GM23248 (cell line): ENCODE data around the gene ENOX1. TPM values are rescaled to one million over a fixed set of nuclear protein-coding genes. Genes with fewer than 3 reads are reported as not detected.

Source experiments
- DNase-seq: peaks from one replicate; pipeline ENCODE4 v3.0.0-alpha.2; 2015
- H2AFZ ChIP-seq: fragments of 200-600 bp; sonication (generic); 2 replicates; pipeline ENCODE4 v1.6.1; 2016; ENCODE audit warnings: antibody characterized with exemption
- H3F3A ChIP-seq: fragments of 200-600 bp; sonication (generic); 2 replicates; pipeline ENCODE4 v1.6.1; 2016; ENCODE audit warnings: mild to moderate bottlenecking, antibody characterized with exemption, mixed run types; ENCODE audit not compliant: insufficient read depth
- H3K27ac ChIP-seq: fragments of 200-600 bp; sonication (generic); 2 replicates; pipeline ENCODE4 v1.5.1; 2016; ENCODE audit warnings: mild to moderate bottlenecking
- H3K27me3 ChIP-seq: fragments of 200-600 bp; sonication (generic); replicated peaks from 2 replicates; pipeline ENCODE4 v1.6.1; 2016; ENCODE audit warnings: mild to moderate bottlenecking; ENCODE audit not compliant: insufficient read depth
- H3K36me3 ChIP-seq: fragments of 200-600 bp; sonication (generic); 2 replicates; pipeline ENCODE4 v1.6.1; 2016; ENCODE audit warnings: low read depth, mild to moderate bottlenecking
- H3K4me1 ChIP-seq: fragments of 200-600 bp; sonication (generic); 2 replicates; pipeline ENCODE4 v1.6.1; 2016; ENCODE audit warnings: mild to moderate bottlenecking; ENCODE audit not compliant: insufficient read depth
- H3K4me2 ChIP-seq: fragments of 200-600 bp; sonication (generic); one replicate; pipeline ENCODE4 v1.6.1; 2016; ENCODE audit warnings: mild to moderate bottlenecking; ENCODE audit not compliant: unreplicated experiment
- H3K4me3 ChIP-seq: fragments of 200-600 bp; sonication (generic); 2 replicates; pipeline ENCODE4 v1.5.1; 2016; ENCODE audit warnings: mild to moderate bottlenecking
- H3K79me2 ChIP-seq: fragments of 200-600 bp; sonication (generic); 2 replicates; pipeline ENCODE4 v1.6.1; 2016; ENCODE audit warnings: mild to moderate bottlenecking; ENCODE audit not compliant: insufficient read depth
- H3K9ac ChIP-seq: fragments of 200-600 bp; sonication (generic); 2 replicates; pipeline ENCODE4 v1.6.1; 2016; ENCODE audit warnings: mild to moderate bottlenecking
- H3K9me2 ChIP-seq: fragments of 200-600 bp; sonication (generic); 2 replicates; pipeline ENCODE4 v1.6.1; 2016; ENCODE audit warnings: mixed run types, mild to moderate bottlenecking, moderate library complexity; ENCODE audit not compliant: insufficient read depth
- H3K9me3 ChIP-seq: fragments of 200-600 bp; sonication (generic); one replicate; pipeline ENCODE4 v1.6.1; 2017; ENCODE audit warnings: low read depth
- H4K20me1 ChIP-seq: fragments of 200-600 bp; sonication (generic); 2 replicates; pipeline ENCODE4 v1.6.0; 2016; ENCODE audit not compliant: insufficient read depth
- EZH2 ChIP-seq: fragments of 200-600 bp; sonication (generic); IDR thresholded peaks from 2 replicates; pipeline ENCODE4 v1.6.1; 2018; ENCODE audit warnings: antibody characterized with exemption, mild to moderate bottlenecking; ENCODE audit not compliant: insufficient read depth, poor library complexity, severe bottlenecking
- EZH2phosphoT487 ChIP-seq: fragments of 200-600 bp; sonication (generic); IDR thresholded peaks from 2 replicates; pipeline ENCODE4 v1.6.1; 2018; ENCODE audit warnings: antibody characterized with exemption, moderate library complexity, mild to moderate bottlenecking, low read depth; ENCODE audit not compliant: insufficient read depth
- WGBS, 2 experiments: methylation state at CpG; one replicate each; pipeline ENCODE4 v1.1.6; 2015 to 2017; ENCODE audit warnings: low lambda C conversion rate in 2 of 2, low coverage in 1 of 2; ENCODE audit errors: missing lambda C conversion rate in 2 of 2; 5-methylcytosine and 5-hydroxymethylcytosine counted together
- in situ Hi-C: fragments of 300-500 bp; cut with MboI; formaldehyde crosslinking; loops from 2 replicates; pipeline ENCODE4 v1.15.0; 2020
- polyA plus RNA-seq: library from polyadenylated mRNA; unstranded; fragments of >200 nt; fragmentation: Nextera tagmentation; extraction: Ambion mirVana; gene quantifications from 2 replicates; pipeline ENCODE4 v1.2.1, GENCODE V29; 2016
- total RNA-seq: library from RNA; depleted of rRNA; stranded (reverse); fragments of >200 nt; shearing (Covaris generic); gene quantifications from 2 replicates; pipeline ENCODE4 v1.2.3, GENCODE V29; 2014

Gene ENOX1
- total and polyA plus RNA-seq, 2 experiments from 2014 or later: 1.8 to 3.2 TPM

DNA sequence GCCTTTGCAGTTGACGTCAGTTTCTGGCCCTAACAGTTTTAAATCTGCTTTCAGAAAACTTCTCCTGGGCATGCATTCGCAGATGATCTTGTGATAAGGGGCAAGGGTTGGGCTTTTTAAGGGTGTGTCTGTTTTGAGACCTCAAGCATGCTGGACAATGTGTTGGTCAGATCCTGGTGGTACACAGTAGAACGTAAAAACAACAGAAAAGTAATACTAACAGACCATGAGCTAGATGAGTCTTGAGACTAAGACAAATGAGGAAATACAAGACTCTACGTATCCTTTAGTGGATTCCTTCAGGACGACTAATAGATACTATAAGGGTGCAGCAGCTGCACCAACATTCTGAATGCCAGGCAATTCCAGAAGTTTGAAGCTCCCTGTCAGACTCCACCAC is 525.8 kb downstream of the ENOX1 start:
- Histone ChIP-seq H3K27me3 (no peaks in the 10 kb centered on the region), H2AFZ (no peak overlapping the region), H3K9me3 (no peaks in the 10 kb centered on the region), H3F3A (no peaks in the 10 kb centered on the region), H3K27ac (no peak overlapping the region), H3K79me2 (no peaks in the 10 kb centered on the region), H3K36me3 (no peaks in the 10 kb centered on the region), H3K9ac (no peak overlapping the region), H3K4me2 (no peak overlapping the region), H4K20me1 (no peaks in the 10 kb centered on the region), H3K9me2 (no peaks in the 10 kb centered on the region), H3K4me1 (peaks cover 8% of the 10 kb centered on the region), H3K4me3 (no peak overlapping the region)
- DNase-seq: peak; percentile 64
- in situ Hi-C loops: no loop called here
- TF ChIP-seq EZH2: no peak
- no peak for TF ChIP-seq EZH2phosphoT487
- 69 to 85% methylated on average over 5 of the region's 5 CpGs for WGBS, 2 experiments

DNA sequence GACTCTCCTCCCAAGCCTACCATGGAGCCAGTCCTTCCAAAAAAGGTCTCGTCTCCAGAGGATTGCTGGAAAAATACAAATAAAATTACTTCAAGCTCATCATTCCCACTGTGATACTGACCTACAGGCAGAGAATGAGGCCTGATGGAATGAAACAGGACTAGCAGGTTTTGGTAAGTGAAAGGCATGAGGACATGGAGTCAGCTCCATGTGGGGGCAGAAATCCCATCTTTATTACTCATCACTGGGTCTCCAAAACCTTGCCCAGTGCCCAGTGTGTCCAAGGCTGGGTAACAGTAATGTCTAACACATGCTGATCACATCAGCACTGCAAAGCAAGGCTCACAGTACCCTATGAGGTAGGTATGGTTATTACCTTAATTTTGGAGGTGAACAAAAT is 528.0 kb downstream of the ENOX1 start:
- no peaks in the 10 kb centered on the region for H3F3A ChIP-seq
- H3K79me2 ChIP-seq: no peaks in the 10 kb centered on the region
- WGBS, 2 experiments: 100% methylated on average over 1 of the region's 1 CpG
- H3K4me3 ChIP-seq: no peak overlapping the region
- no peak overlapping the region for H3K9ac ChIP-seq
- H3K27me3 ChIP-seq: no peaks in the 10 kb centered on the region
- no peak overlapping the region for H2AFZ ChIP-seq
- TF ChIP-seq EZH2 (no peak), EZH2phosphoT487 (no peak)
- H3K4me2 ChIP-seq: no peak overlapping the region
- no peaks in the 10 kb centered on the region for H3K36me3 ChIP-seq
- no peaks in the 10 kb centered on the region for H3K9me3 ChIP-seq
- peaks cover 8% of the 10 kb centered on the region for H3K4me1 ChIP-seq
- H3K9me2 ChIP-seq: no peaks in the 10 kb centered on the region
- H4K20me1 ChIP-seq: no peaks in the 10 kb centered on the region
- peak; percentile 14 for DNase-seq
- H3K27ac ChIP-seq: no peak overlapping the region
- in situ Hi-C loops: no loop called here

DNA sequence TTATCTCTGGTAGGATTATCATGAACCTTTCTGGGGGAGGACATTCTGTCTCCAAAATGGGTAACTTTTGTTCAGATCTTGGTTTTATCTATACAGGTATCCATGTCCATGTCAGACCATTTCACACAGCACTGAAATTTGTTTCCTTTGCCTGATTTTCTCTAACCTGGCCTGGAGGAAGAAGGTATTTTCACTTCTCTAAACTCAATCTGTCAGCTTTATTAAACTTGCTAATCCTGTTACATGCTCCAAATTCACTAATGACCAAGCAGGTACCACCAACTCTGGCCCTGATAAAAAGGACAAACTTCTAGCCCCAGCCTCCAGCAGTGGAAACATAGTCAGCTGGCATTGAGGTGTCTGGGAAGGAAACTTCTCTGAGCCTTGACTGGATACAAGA is 529.0 kb downstream of the ENOX1 start:
- in situ Hi-C loops: no loop called here

DNA sequence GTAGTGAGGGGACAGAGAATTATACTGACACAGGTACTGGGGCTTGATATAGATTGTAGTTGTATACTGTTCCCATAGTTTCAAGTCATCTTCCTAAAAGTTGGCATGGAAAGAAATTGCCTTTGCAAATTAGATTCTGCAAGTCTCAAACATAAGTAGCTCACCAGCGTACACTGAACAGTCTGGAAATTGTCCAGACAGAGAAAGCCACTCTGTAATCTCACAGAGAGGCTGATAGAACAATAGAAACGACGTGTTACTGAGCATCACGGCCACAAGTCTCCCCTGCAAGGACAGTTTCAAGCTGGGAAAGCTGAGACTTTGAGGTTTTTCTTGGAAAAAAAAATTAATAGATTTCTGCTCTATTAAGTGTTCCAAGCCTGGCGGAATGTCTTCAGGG is 534.8 kb downstream of the ENOX1 start:
- Histone ChIP-seq H3K4me1 (no peaks in the 10 kb centered on the region), H3K79me2 (no peaks in the 10 kb centered on the region), H3K36me3 (no peaks in the 10 kb centered on the region), H3K9ac (no peak overlapping the region), H3K9me3 (no peaks in the 10 kb centered on the region), H3K4me2 (no peak overlapping the region), H3K9me2 (no peaks in the 10 kb centered on the region), H3K4me3 (no peak overlapping the region), H3K27ac (no peak overlapping the region), H3K27me3 (no peaks in the 10 kb centered on the region), H2AFZ (no peak overlapping the region), H3F3A (no peaks in the 10 kb centered on the region), H4K20me1 (no peaks in the 10 kb centered on the region)
- in situ Hi-C loops: no loop called here
- no peak for DNase-seq
- WGBS, 2 experiments: 86 to 87% methylated on average over 5 of the region's 5 CpGs
- no peak for TF ChIP-seq EZH2phosphoT487

More for the DNA sequence above, 529.0 kb downstream of the ENOX1 start:
- H2AFZ ChIP-seq: no peak overlapping the region
- H3K9ac ChIP-seq: no peak overlapping the region
- H3K9me3 ChIP-seq: no peaks in the 10 kb centered on the region
- H3K36me3 ChIP-seq: no peaks in the 10 kb centered on the region
- no peaks in the 10 kb centered on the region for H3K27me3 ChIP-seq
- H3K4me1 ChIP-seq: peaks cover 8% of the 10 kb centered on the region
- H3K79me2 ChIP-seq: no peaks in the 10 kb centered on the region
- no peaks in the 10 kb centered on the region for H3F3A ChIP-seq
- H3K4me2 ChIP-seq: no peak overlapping the region
- H3K4me3 ChIP-seq: no peak overlapping the region
- no peaks in the 10 kb centered on the region for H4K20me1 ChIP-seq
- TF ChIP-seq EZH2 (no peak), EZH2phosphoT487 (no peak)
- H3K27ac ChIP-seq: no peak overlapping the region
- H3K9me2 ChIP-seq: no peaks in the 10 kb centered on the region
- DNase-seq: no peak

DNA sequence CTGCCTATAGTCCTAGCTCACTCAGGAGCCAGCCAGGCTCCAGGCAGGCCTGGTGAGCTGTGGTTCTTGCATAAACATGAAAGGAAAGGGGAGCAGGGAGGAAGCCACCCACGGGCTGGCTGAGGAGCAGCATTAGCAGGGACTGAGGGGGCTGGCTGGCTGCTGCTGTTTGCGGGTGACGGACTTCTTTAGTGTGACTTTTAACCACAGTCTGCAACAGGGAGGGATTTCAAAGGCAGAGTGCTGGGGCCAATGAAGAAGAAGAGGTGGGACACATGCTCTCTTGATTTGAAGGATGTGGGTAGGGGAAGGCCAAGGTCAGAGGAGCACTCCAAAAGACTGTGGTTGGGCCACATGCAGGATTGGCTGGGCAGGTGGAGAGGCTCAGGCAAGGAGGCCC is 540.4 kb downstream of the ENOX1 start:
- Histone ChIP-seq H3K27ac (no peak overlapping the region), H3K4me2 (no peak overlapping the region), H3K9me2 (peaks cover 4% of the 10 kb centered on the region; the same call in 1 of the 2 replicates), H3K9me3 (no peaks in the 10 kb centered on the region), H3K27me3 (no peaks in the 10 kb centered on the region), H4K20me1 (no peaks in the 10 kb centered on the region), H3F3A (peaks cover 14% of the 10 kb centered on the region), H3K4me1 (peaks cover 23% of the 10 kb centered on the region), H2AFZ (no peak overlapping the region), H3K9ac (no peak overlapping the region), H3K36me3 (no peaks in the 10 kb centered on the region), H3K79me2 (no peaks in the 10 kb centered on the region), H3K4me3 (no peak overlapping the region)
- DNase-seq: no peak
- WGBS, 2 experiments: 60 to 63% methylated on average over 3 of the region's 3 CpGs
- TF ChIP-seq EZH2: no peak
- TF ChIP-seq EZH2phosphoT487: no peak
- in situ Hi-C loops: no loop called here
